ENCODE measurements around the gene TTYH2. TPM values are rescaled to one million over a fixed set of nuclear protein-coding genes. Genes with fewer than 3 reads are reported as not detected.

Gene TTYH2
- total RNA-seq, 1 experiment from 2014 or later: 4.5 TPM

GRCh38 chr17:74230896-74231295 is 17.5 kb downstream of the TTYH2 start (continued):
- TF ChIP-seq USF1 (CRISPR knock-in tag; IDR thresholded peaks at IDR 0.05): no peak
- no peak for TF ChIP-seq ERG (CRISPR knock-in tag; IDR thresholded peaks at IDR 0.05)
- TF ChIP-seq MAX (CRISPR knock-in tag; IDR thresholded peaks at IDR 0.05): no peak
- TF ChIP-seq CREM (CRISPR knock-in tag; IDR thresholded peaks at IDR 0.05): no peak
- no peak for TF ChIP-seq TEAD1 (CRISPR knock-in tag; IDR thresholded peaks at IDR 0.05)
- TF ChIP-seq RORB (CRISPR knock-in tag; IDR thresholded peaks at IDR 0.05): no peak
- no peak for TF ChIP-seq ZBTB21 (CRISPR knock-in tag; IDR thresholded peaks at IDR 0.05; ENCODE audit: borderline replicate concordance)
- TF ChIP-seq SOX15 (CRISPR knock-in tag; IDR thresholded peaks at IDR 0.05): no peak
- no peak for TF ChIP-seq NFE2L1 (CRISPR knock-in tag; IDR thresholded peaks at IDR 0.05)
- no peak for TF ChIP-seq IRF1 (CRISPR knock-in tag; IDR thresholded peaks at IDR 0.05)

- no peak for DNase-seq (ENCODE audit: low spot score)
- Mint-ChIP-seq H3K4me1 (peaks cover 12% of the 10 kb centered on the region), H3K27ac (no peak overlapping the region), H3K9me3 (no peaks in the 10 kb centered on the region), H3K4me3 (no peak overlapping the region), H3K36me3 (no peaks in the 10 kb centered on the region), H3K27me3 (ENCODE audit: low read depth) (no peaks in the 10 kb centered on the region)
- POLR2A ChIA-PET: no interaction called here
- ATAC-seq: no peak
- CTCF ChIA-PET: interaction anchor here (1.1 to 2.0 kb wide), 4 partner anchors 13 to 52 kb away, joined by 3 to 7 read pairs (median 5); partner anchors contain the start of gene TTYH2
- TF ChIP-seq ZNF532 (CRISPR knock-in tag; IDR thresholded peaks at IDR 0.05; ENCODE audit: borderline replicate concordance): no peak
- TF ChIP-seq KAT7 (CRISPR knock-in tag; IDR thresholded peaks at IDR 0.05; ENCODE audit: borderline replicate concordance): no peak
- TF ChIP-seq MAX (CRISPR knock-in tag; IDR thresholded peaks at IDR 0.05): no peak
- TF ChIP-seq ZNF317 (CRISPR knock-in tag; IDR thresholded peaks at IDR 0.05; ENCODE audit: borderline replicate concordance, low read depth): no peak
- TF ChIP-seq SOX15 (CRISPR knock-in tag; IDR thresholded peaks at IDR 0.05): no peak
- no peak for TF ChIP-seq TEAD4 (CRISPR knock-in tag; IDR thresholded peaks at IDR 0.05)
- no peak for TF ChIP-seq ESRRA (CRISPR knock-in tag; IDR thresholded peaks at IDR 0.05; ENCODE audit: borderline replicate concordance)
- TF ChIP-seq ZBTB21 (CRISPR knock-in tag; IDR thresholded peaks at IDR 0.05; ENCODE audit: borderline replicate concordance): no peak
- no peak for TF ChIP-seq NR1H2 (CRISPR knock-in tag; IDR thresholded peaks at IDR 0.05)
- TF ChIP-seq SMAD3 (CRISPR knock-in tag; IDR thresholded peaks at IDR 0.05; ENCODE audit: borderline replicate concordance): no peak
- TF ChIP-seq PRDM15 (CRISPR knock-in tag; IDR thresholded peaks at IDR 0.05): no peak
- TF ChIP-seq SMAD4 (CRISPR knock-in tag; IDR thresholded peaks at IDR 0.05): no peak
- TF ChIP-seq ZNF416 (CRISPR knock-in tag; IDR thresholded peaks at IDR 0.05): no peak
- no peak for TF ChIP-seq NR2C2 (CRISPR knock-in tag; IDR thresholded peaks at IDR 0.05)
- TF ChIP-seq FOXP4 (CRISPR knock-in tag; IDR thresholded peaks at IDR 0.05): no peak
Observed at GRCh38 chr17:74231928-74232907, 18.8 kb downstream of the TTYH2 start.

All from WTC11 (cell line).